ENCODE results near the gene ADK. TPM values are rescaled to one million over a fixed set of nuclear protein-coding genes. Genes with fewer than 3 reads are reported as not detected.

ADK gene
- total RNA-seq, 1 experiment from 2014 or later: 66.6 TPM

- DNase-seq: no peak
- BruUV-seq (replicated peaks): no TSS peak
- Mint-ChIP-seq H3K36me3 (ENCODE audit: insufficient read depth, unreplicated experiment) (no peaks in the 10 kb centered on the region), H3K9me3 (ENCODE audit: low read depth, unreplicated experiment) (no peaks in the 10 kb centered on the region), H3K4me3 (ENCODE audit: low read depth, unreplicated experiment) (no peak overlapping the region), H3K4me1 (ENCODE audit: low read depth, unreplicated experiment) (no peaks in the 10 kb centered on the region), H3K27me3 (ENCODE audit: unreplicated experiment) (no peaks in the 10 kb centered on the region), H3K27ac (ENCODE audit: unreplicated experiment) (no peak overlapping the region)
- TF ChIP-seq CTCF (IDR thresholded peaks at IDR 0.05; ENCODE audit: unreplicated experiment): no peak
- intact Hi-C loops (cut with micrococcal nuclease; ENCODE audit: unreplicated experiment): no loop called here
- CTCF ChIA-PET: interaction anchor here (1.6 kb wide), 1 partner anchor 18 kb away, joined by 4 read pairs; no protein-coding TSS in a partner anchor
These were observed 125.4 kb downstream of the ADK start for GRCh38 chr10:74276416-74276815.

- CTCF ChIA-PET: no interaction called here
- Mint-ChIP-seq H3K4me3 (ENCODE audit: low read depth, unreplicated experiment) (no peak overlapping the region), H3K27ac (ENCODE audit: unreplicated experiment) (no peak overlapping the region), H3K27me3 (ENCODE audit: unreplicated experiment) (no peaks in the 10 kb centered on the region), H3K4me1 (ENCODE audit: low read depth, unreplicated experiment) (no peaks in the 10 kb centered on the region), H3K36me3 (ENCODE audit: insufficient read depth, unreplicated experiment) (no peaks in the 10 kb centered on the region), H3K9me3 (ENCODE audit: low read depth, unreplicated experiment) (peaks cover 13% of the 10 kb centered on the region)
- TF ChIP-seq CTCF (IDR thresholded peaks at IDR 0.05; ENCODE audit: unreplicated experiment): no peak
- DNase-seq: no peak
- BruUV-seq (replicated peaks): no TSS peak
- intact Hi-C loops (cut with micrococcal nuclease; ENCODE audit: unreplicated experiment): no loop called here
These were observed 131.3 kb downstream of the ADK start for GRCh38 chr10:74282151-74282847.

GRCh38 chr10:74282848-74283210 is 131.8 kb downstream of the ADK start:
- Mint-ChIP-seq H3K4me1 (ENCODE audit: low read depth, unreplicated experiment) (no peaks in the 10 kb centered on the region), H3K9me3 (ENCODE audit: low read depth, unreplicated experiment) (peaks cover 13% of the 10 kb centered on the region), H3K4me3 (ENCODE audit: low read depth, unreplicated experiment) (no peak overlapping the region), H3K27me3 (ENCODE audit: unreplicated experiment) (no peaks in the 10 kb centered on the region), H3K27ac (ENCODE audit: unreplicated experiment) (no peak overlapping the region), H3K36me3 (ENCODE audit: insufficient read depth, unreplicated experiment) (no peaks in the 10 kb centered on the region)
- CTCF ChIA-PET: no interaction called here
- DNase-seq: no peak
- intact Hi-C loops (cut with micrococcal nuclease; ENCODE audit: unreplicated experiment): no loop called here
- BruUV-seq (replicated peaks): no TSS peak
- TF ChIP-seq CTCF (IDR thresholded peaks at IDR 0.05; ENCODE audit: unreplicated experiment): no peak

GRCh38 chr10:74289188-74289587 is 138.2 kb downstream of the ADK start:
- TF ChIP-seq CTCF (IDR thresholded peaks at IDR 0.05; ENCODE audit: unreplicated experiment): no peak
- BruUV-seq (replicated peaks): no TSS peak
- H3K36me3 Mint-ChIP-seq (ENCODE audit: insufficient read depth, unreplicated experiment): no peaks in the 10 kb centered on the region
- H3K27me3 Mint-ChIP-seq (ENCODE audit: unreplicated experiment): no peaks in the 10 kb centered on the region
- CTCF ChIA-PET: interaction anchor here (0.6 kb wide), 1 partner anchor 513 kb away, joined by 3 read pairs; no protein-coding TSS in a partner anchor
- H3K4me3 Mint-ChIP-seq (ENCODE audit: low read depth, unreplicated experiment): no peak overlapping the region
- no peak for DNase-seq
- H3K27ac Mint-ChIP-seq (ENCODE audit: unreplicated experiment): no peak overlapping the region
- peaks cover 6% of the 10 kb centered on the region for H3K9me3 Mint-ChIP-seq (ENCODE audit: low read depth, unreplicated experiment)
- intact Hi-C loops (cut with micrococcal nuclease; ENCODE audit: unreplicated experiment): no loop called here
- H3K4me1 Mint-ChIP-seq (ENCODE audit: low read depth, unreplicated experiment): peaks cover 24% of the 10 kb centered on the region
